ENCODE data around the gene OBSCN.

The OBSCN gene

GRCh38 chr1:228319352-228320088, 111.7 kb downstream of the OBSCN start:
- DNase-seq (ENCODE audit: low read depth, low spot score) = no peak

- DNase-seq (ENCODE audit: low read depth, low spot score) = no peak
Measured at GRCh38 chr1:228320394-228320793, 112.5 kb downstream of the OBSCN start.

- no peak for DNase-seq (ENCODE audit: low read depth, low spot score)
Measured at GRCh38 chr1:228321435-228321834, 113.6 kb downstream of the OBSCN start.

DNA sequence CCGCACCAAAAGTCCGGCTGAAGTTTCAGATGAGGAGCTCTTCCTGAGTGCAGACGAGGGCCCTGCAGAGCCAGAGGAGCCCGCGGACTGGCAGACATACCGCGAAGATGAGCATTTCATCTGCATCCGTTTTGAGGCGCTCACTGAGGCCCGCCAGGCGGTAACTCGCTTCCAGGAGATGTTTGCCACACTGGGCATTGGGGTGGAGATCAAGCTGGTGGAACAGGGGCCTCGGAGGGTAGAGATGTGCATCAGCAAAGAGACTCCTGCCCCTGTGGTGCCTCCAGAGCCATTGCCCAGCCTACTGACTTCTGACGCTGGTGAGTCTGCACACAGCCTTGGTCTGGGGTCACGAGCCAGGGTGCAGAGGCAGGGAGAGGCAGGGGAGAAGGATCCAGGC, 114.1 kb downstream of the OBSCN start:
- no peak for DNase-seq (ENCODE audit: low read depth, low spot score)

DNA sequence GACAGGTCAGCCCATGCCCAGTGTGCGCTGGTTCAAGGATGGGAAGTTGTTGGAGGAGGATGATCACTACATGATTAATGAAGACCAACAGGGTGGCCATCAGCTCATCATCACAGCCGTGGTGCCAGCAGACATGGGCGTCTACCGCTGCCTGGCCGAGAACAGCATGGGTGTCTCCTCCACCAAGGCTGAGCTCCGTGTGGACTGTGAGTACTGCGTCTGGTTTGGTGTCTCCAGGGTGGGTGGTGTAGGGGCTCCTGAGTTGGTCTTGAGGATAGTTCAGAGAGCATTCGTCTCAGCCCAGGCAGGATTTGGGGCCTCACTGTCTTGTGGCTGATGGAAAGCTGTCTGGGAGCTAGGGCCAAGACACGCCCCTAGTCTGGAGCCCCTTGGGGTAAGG, 115.6 kb downstream of the OBSCN start:
- DNase-seq (ENCODE audit: low read depth, low spot score) = no peak

DNA sequence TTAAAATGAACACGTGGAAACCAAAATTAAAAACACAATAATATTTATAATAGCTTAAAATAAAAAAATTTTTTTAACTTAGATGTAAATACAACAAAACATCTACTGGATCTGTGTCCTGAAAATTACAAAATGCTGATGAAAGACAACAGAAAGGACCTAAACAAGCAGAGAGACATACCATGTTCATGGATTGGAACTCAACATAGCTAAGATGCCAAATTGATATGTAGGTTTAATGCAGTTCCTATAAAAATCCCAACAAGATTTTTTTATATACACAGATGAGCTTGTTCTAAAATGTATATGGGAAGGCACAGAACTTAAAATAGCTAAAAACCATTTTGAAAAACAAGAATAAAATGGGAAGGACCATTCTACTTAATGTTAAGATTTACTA, 117.4 kb downstream of the OBSCN start:
- DNase-seq (ENCODE audit: low read depth, low spot score) = no peak

DNA sequence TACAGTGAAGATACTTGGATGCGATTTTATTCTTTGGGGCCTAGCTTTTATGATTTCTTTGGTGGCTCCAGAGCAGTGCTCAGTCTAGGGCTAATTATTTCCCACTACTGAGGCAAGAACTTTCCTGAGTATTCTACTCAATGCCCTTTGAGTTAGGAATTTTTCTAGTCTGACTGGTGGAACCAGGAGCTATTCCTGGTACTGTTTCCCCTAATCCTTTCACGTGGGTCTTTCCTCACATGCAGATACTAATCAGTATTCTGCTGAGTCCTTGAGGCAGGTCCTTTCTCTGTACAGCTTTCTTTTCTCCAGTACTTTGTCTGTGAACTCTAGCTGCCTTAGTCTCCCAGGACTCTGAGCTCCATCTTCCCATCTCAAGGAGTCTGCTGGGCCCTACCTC, 122.0 kb downstream of the OBSCN start:
- DNase-seq (ENCODE audit: low read depth, low spot score) = no peak

DNA sequence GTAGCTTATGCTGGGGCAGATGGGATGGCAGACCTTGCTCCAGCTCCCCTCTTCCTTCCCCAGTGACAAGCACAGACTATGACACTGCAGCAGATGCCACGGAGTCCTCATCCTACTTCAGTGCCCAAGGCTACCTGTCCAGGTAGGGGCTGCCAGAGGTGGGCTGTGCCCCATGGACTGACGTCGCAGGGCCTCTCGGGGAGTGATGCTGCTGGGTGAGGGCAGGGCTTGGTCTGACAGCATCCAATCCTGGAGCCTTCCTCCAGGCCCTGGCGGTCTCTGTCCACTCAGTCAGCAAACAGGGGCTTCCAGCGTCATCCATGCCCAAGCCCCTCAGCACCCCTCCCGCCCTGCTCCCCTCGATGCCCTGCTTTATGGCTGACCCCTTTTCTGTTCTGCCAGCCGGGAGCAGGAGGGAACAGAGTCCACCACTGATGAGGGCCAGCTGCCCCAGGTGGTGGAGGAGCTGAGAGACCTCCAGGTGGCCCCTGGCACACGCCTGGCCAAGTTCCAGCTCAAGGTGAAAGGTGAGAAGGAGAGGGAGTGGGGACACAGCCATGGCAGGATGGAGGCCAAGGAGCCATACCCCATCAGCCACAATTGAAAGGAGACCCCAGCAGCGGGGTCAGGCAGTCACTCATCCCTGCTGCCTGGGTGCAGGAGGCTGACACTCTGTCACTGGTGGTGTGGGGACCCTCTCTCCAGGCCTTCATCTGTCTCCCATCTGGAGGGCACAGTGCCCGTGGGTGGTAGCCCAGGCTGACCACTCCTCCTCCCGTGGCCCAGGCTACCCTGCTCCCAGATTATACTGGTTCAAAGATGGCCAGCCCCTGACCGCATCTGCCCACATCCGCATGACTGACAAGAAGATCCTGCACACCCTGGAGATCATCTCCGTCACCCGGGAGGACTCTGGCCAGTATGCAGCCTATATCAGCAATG, 125.2 kb downstream of the OBSCN start:
- no peak for DNase-seq (ENCODE audit: low read depth, low spot score)

DNA sequence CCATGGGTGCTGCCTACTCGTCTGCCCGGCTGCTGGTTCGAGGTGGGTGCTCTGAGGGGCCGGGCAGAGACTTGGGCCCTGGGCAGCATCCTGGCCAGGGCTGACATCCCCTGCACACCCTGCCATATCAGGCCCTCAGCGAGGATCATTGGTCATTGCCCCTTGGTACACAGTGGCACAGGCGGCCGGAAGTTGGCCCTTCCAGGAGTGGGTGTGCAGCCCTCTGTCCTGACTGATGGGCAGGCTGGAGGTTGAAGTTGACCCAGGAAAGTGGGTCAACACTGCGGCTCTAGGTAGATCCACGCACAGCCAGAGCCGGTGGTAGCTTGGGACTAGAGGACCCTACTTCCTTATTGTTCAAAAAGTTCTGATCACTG, 125.9 kb downstream of the OBSCN start:
- DNase-seq (ENCODE audit: low read depth, low spot score) = no peak

GRCh38 chr1:228334226-228334935, 126.5 kb downstream of the OBSCN start:
- no peak for DNase-seq (ENCODE audit: low read depth, low spot score)

DNA sequence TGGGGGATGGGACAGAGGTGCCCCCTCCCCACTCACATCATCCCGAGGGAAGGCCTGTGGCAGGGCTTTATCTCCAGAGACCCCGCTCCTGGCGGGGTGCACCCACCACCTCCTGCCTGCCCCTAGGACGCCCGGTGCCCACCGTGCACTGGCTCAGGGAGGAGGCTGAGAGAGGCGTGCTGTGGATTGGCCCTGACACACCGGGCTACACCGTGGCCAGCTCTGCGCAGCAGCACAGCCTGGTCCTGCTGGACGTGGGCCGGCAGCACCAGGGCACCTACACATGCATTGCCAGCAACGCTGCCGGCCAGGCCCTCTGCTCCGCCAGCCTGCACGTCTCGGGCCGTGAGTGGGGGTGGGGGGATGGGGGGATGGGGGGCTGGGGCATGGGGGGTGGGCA, 127.1 kb downstream of the OBSCN start:
- DNase-seq (ENCODE audit: low read depth, low spot score) = no peak

DNA sequence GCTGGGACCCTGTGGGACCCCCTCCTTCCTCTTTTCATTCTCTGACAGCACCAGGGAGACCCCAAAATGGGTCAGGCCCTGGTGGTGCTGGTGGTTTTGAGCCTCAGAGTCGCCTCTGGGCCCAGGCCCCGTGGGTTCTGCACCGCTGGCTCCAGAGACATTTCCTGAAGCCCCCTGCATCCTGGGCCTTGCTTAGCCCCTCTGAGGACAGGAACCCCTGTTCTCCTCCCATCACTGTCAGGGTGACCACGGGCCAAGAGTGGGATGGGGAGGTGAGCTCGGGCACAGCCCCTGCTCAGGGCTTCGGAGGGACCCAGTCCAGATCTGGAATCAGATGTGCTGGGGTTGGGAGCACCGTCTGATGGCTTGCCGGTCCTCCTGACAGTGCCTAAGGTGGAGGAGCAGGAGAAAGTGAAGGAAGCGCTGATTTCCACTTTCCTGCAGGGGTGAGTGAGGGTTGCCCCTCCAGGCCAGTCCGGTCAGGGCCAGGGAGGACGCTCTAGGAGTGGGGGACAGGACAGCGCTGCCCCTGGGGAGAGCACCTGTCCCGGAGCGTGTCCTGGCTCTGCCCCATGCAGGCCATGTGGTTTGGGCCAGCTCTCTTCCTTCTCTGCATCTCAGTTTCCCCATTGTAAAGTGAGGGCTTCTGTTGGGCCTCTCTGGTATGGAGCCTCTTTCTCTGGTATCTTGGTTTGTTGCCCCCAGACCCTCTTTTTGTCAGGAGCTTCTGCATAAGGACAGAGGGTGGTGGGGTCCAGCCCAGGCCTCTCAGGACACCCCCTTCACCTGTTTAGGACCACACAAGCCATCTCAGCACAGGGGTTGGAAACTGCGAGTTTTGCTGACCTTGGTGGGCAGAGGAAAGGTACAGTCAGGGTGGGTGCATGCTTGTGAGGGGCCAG, 127.8 kb downstream of the OBSCN start:
- no peak for DNase-seq (ENCODE audit: low read depth, low spot score)

- no peak for DNase-seq (ENCODE audit: low read depth, low spot score)
Measured at GRCh38 chr1:228336308-228337030, 128.6 kb downstream of the OBSCN start.

- no peak for DNase-seq (ENCODE audit: low read depth, low spot score)
Measured at GRCh38 chr1:228337031-228337564, 129.3 kb downstream of the OBSCN start.

- no peak for DNase-seq (ENCODE audit: low read depth, low spot score)
Measured at GRCh38 chr1:228337711-228338520, 130.1 kb downstream of the OBSCN start.

- DNase-seq (ENCODE audit: low read depth, low spot score) = no peak
Measured at GRCh38 chr1:228338521-228339051, 130.7 kb downstream of the OBSCN start.

DNA sequence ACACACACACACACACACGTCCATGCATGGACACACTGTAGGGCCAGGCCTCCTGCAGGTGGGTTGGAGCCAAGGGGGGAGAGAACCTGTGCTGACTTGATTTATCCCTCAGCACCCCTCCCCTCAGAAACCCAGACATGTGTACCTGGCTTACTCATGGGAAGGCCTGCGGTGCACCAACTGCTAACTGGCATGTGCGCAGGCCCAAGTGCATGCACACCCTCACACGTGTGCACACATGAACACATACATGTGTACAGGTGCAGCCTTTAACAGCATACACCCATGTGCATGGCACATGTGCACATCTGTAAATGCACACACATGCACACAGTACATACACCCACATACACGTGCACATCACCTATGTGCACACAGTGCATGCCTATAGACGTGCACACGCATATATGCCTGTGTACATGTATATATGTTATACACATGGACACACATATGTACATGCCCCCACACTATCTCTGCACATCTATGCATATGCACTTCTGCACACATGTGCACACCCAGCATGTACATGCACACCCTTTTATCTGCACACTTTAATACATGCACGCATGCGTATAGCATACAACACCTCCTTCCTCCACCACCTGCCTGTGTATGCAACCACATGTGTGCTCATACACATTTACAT, 131.3 kb downstream of the OBSCN start:
- no peak for DNase-seq (ENCODE audit: low read depth, low spot score)
